RWPE2 (cell line): ENCODE measurements around the gene SNAPC5.

ENCODE experiments used
- ATAC-seq: fragments of 200-7000 bp; cut with Tn5 transposase; 3 replicates; pipeline ENCODE4 v1.9.1; 2021; ENCODE audit warnings: low read depth
- DNase-seq: peaks from one replicate; pipeline ENCODE4 v3.0.0-alpha.2; 2020; ENCODE audit warnings: low spot score
- H3K27ac ChIP-seq: fragments of 450-650 bp; 2 replicates; pipeline ENCODE4 v1.5.1; 2017; ENCODE audit warnings: mild to moderate bottlenecking; ENCODE audit not compliant: poor library complexity, severe bottlenecking
- H3K27me3 ChIP-seq: fragments of 250-450 bp; sonication (Bioruptor Pico); 2 replicates; pipeline ENCODE4 v1.5.1; 2021; ENCODE audit warnings: mild to moderate bottlenecking, moderate library complexity; ENCODE audit not compliant: insufficient read depth, poor library complexity, severe bottlenecking
- H3K36me3 ChIP-seq: fragments of 250-450 bp; sonication (Bioruptor Pico); 2 replicates; pipeline ENCODE4 v1.5.1; 2020; ENCODE audit warnings: low read depth, mild to moderate bottlenecking, moderate library complexity
- H3K4me1 ChIP-seq: fragments of 250-450 bp; sonication (Bioruptor Pico); 2 replicates; pipeline ENCODE4 v1.5.1; 2021; ENCODE audit warnings: mild to moderate bottlenecking, moderate library complexity; ENCODE audit not compliant: insufficient read depth, poor library complexity, severe bottlenecking
- H3K4me3 ChIP-seq: fragments of 250-450 bp; sonication (Bioruptor Pico); 2 replicates; pipeline ENCODE4 v1.5.1; 2021; ENCODE audit warnings: mild to moderate bottlenecking, moderate library complexity; ENCODE audit not compliant: severe bottlenecking
- H3K9me3 ChIP-seq: fragments of 250-450 bp; sonication (Bioruptor Pico); 2 replicates; pipeline ENCODE4 v1.5.1; 2021; ENCODE audit warnings: mild to moderate bottlenecking, moderate library complexity; ENCODE audit not compliant: severe bottlenecking
- CTCF ChIP-seq: fragments of 450-650 bp; IDR thresholded peaks from one replicate; pipeline ENCODE4 v1.5.1; 2017; ENCODE audit warnings: mild to moderate bottlenecking, moderate library complexity; ENCODE audit not compliant: poor library complexity, severe bottlenecking

Gene SNAPC5

GRCh38 chr15:66497502-66498455 lies at the start of gene SNAPC5:
SNAPC5 (minus strand) TSS chr15:66497762; CDS start chr15:66497731, 31 bp downstream.
- no peaks in the 10 kb centered on the region for H3K9me3 ChIP-seq
- peak within 1 kb of the TSS; percentile 87 for H3K27ac ChIP-seq
- ATAC-seq: peak; percentile 78
- peak; percentile 99 for DNase-seq
- TF ChIP-seq CTCF: peak; percentile 100
- no peaks in the 10 kb centered on the region for H3K27me3 ChIP-seq
- peaks cover 10% of the 10 kb centered on the region for H3K4me1 ChIP-seq
- H3K4me3 ChIP-seq: peak within 1 kb of the TSS; percentile 57
- peaks cover 82% of the 10 kb centered on the region for H3K36me3 ChIP-seq

GRCh38 chr15:66545255-66545654 lies 47.7 kb upstream of the SNAPC5 start:
- H3K27ac ChIP-seq: no peak overlapping the region
- ATAC-seq (no peak), DNase-seq (no peak)
- peaks cover 79% of the 10 kb centered on the region for H3K36me3 ChIP-seq
- H3K27me3 ChIP-seq: no peaks in the 10 kb centered on the region
- TF ChIP-seq CTCF: no peak
- no peaks in the 10 kb centered on the region for H3K4me1 ChIP-seq
- H3K9me3 ChIP-seq: no peaks in the 10 kb centered on the region
- H3K4me3 ChIP-seq: no peak overlapping the region

GRCh38 chr15:66542896-66543295 lies 45.3 kb upstream of the SNAPC5 start:
- Histone ChIP-seq H3K4me1 (no peaks in the 10 kb centered on the region), H3K27ac (no peak overlapping the region), H3K4me3 (no peak overlapping the region), H3K27me3 (no peaks in the 10 kb centered on the region), H3K36me3 (peaks cover 77% of the 10 kb centered on the region), H3K9me3 (no peaks in the 10 kb centered on the region)
- no peak for TF ChIP-seq CTCF
- ATAC-seq (no peak), DNase-seq (no peak)

- Histone ChIP-seq H3K36me3 (peaks cover 97% of the 10 kb centered on the region), H3K27me3 (no peaks in the 10 kb centered on the region), H3K9me3 (no peaks in the 10 kb centered on the region), H3K4me3 (no peak overlapping the region), H3K27ac (no peak overlapping the region), H3K4me1 (no peaks in the 10 kb centered on the region)
- ATAC-seq (no peak), DNase-seq (no peak)
- no peak for TF ChIP-seq CTCF
Measured at GRCh38 chr15:66535056-66535455, 37.5 kb upstream of the SNAPC5 start.

- H3K27me3 ChIP-seq: no peaks in the 10 kb centered on the region
- no peak overlapping the region for H3K27ac ChIP-seq
- H3K36me3 ChIP-seq: peaks cover 95% of the 10 kb centered on the region
- TF ChIP-seq CTCF: no peak
- H3K4me1 ChIP-seq: no peaks in the 10 kb centered on the region
- DNase-seq: no peak
- no peaks in the 10 kb centered on the region for H3K9me3 ChIP-seq
- no peak overlapping the region for H3K4me3 ChIP-seq
- no peak for ATAC-seq
Measured at GRCh38 chr15:66524838-66525237, 27.3 kb upstream of the SNAPC5 start.
